GM13976 (cell line): ENCODE data around the gene BBS1.

Experiments used
- DNase-seq: peaks from one replicate; pipeline ENCODE4 v3.0.0; 2012; ENCODE audit warnings: low spot score
- CTCF ChIP-seq: IDR thresholded peaks from 2 replicates; pipeline ENCODE4 v1.5.1; 2012; ENCODE audit warnings: borderline replicate concordance, mild to moderate bottlenecking; ENCODE audit not compliant: insufficient read depth; ENCODE audit errors: extremely low read depth, missing control alignments, control extremely low read depth
- in situ Hi-C: fragments of 300-500 bp; cut with MboI; formaldehyde crosslinking; loops from one replicate; pipeline ENCODE4 v1.12.0; 2022; ENCODE audit warnings: low sequenced_read_pairs, mixed read lengths, inconsistent platforms; ENCODE audit not compliant: unreplicated experiment

The BBS1 gene

GRCh38 chr11:66484806-66485380 is 25.5 kb upstream of the BBS1 start:
- in situ Hi-C loops = no loop called here
- no peak for DNase-seq
- TF ChIP-seq CTCF = no peak

- TF ChIP-seq CTCF = no peak
- no peak for DNase-seq
- in situ Hi-C loops = no loop called here
These were observed 21.5 kb upstream of the BBS1 start for GRCh38 chr11:66488957-66489356.

DNA sequence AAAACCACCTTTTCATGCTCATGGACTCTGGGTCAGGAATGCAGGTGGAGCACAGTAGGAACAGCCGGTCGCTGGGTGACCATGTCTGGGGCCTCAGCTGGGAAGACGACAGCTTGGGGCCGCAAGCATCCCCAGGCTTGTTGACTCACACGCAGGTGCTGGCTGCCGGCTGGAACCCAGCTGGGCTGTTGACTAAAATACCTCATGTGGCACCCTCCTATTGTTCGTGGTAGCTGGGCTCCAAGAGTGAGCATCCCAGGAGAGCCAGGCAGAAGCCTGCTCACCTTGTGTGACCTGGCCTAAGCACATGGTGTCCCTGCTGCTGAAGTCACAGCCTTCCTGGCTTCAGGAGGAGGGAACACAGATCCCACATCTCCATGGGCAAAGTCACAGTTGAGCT is 20.8 kb upstream of the BBS1 start:
- in situ Hi-C loops = no loop called here
- DNase-seq = no peak
- no peak for TF ChIP-seq CTCF

DNA sequence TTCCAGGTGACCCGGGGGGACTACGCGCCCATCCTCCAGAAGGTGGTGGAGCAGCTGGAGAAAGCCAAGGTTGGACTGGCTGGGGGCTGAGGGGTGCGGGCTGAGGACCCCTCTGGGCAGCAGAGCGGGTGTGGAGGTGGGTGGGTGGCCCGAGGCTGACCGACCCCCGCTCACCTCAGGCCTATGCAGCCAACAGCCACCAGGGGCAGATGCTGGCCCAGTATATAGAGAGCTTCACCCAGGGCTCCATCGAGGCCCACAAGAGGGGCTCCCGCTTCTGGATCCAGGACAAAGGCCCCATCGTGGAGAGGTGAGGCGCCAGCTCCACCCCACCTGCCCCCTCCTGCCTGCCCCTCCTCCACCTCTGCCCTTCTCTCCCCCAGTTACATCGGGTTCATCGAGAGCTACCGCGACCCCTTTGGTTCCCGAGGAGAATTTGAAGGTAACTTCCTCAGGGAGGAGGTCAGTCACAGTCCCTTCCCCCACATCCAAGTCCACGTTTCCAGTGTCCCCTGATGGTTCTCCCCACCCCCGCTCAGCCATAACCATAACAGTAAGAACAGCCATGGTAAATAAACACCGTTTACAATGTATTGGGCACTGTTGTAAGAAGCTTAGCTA is 19.0 kb upstream of the BBS1 start:
- in situ Hi-C loops = no loop called here
- no peak for TF ChIP-seq CTCF
- DNase-seq = no peak

- TF ChIP-seq CTCF = no peak
- in situ Hi-C loops = no loop called here
- DNase-seq = no peak
These were observed 18.1 kb upstream of the BBS1 start for GRCh38 chr11:66492161-66492865.

DNA sequence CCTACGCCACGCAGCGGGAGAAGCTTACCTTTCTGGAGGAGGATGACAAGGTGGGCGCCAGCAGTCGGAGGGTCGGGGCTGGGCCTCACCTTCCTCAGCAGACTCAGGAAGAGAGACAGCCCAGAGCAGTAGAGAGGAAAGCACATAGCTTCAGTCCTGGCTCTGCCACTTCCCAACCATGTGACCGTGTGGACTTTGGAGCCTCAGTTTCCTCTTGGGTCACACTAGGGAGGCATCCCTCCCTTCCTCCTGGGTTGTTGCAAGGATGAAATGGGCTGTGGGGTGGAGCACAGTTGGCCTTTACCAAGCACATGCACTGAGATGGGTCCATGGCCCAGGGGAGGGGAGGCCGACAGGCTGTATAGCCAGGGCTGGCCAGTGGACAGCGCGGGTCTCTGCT is 17.3 kb upstream of the BBS1 start:
- TF ChIP-seq CTCF = no peak
- in situ Hi-C loops = no loop called here
- DNase-seq = no peak
